ENCODE data around the gene PROCA1. TPM values are rescaled to one million over a fixed set of nuclear protein-coding genes. Genes with fewer than 3 reads are reported as not detected.
"Not testable (repeated sequence)": the region's sequence is repeated elsewhere in the genome, so short reads cannot be mapped to it uniquely, and the experiment has no call there.

PROCA1 gene
- total RNA-seq, 2 donors from 2014 or later: 1.2 to 2.1 TPM

DNA sequence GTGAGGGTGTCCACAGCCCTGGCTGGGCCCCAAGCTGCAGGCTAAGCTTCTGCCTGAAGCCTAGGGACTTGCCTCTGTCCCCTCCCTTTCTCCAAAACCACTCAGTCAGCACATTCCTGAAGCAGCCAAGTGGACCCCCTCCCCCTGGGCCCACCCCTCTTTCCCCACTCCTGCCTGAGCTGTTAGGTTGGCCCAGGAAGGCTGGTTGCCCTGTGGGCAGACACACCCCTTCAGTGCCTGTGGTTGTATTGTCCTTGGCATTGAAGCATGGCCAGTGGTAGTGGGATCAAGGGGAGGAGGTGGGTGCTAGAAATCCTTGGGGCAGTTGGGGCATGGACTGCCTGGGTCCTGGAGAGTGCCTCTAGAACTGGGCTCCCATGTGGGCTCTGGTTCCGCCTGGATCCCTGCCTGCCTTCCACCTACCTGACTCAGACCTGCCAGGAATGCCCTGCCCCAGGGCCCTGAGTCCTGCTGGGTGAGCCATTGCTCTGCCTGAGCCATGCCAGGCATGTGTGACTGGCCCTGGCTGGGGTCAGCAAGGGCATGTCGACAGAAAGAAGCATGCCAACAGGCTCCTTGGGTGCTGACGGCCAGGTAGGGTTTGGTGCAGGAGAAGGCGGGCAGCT, 34.2 kb upstream of the PROCA1 start:
- intact Hi-C loops (cut with DNase I): loop anchor here in 1 of 2 donors (2.0 kb wide), 1 partner anchor 15 kb away; no protein-coding TSS in a partner anchor
- DNase-seq (ENCODE audit: low spot score): peak; percentile 79

DNA sequence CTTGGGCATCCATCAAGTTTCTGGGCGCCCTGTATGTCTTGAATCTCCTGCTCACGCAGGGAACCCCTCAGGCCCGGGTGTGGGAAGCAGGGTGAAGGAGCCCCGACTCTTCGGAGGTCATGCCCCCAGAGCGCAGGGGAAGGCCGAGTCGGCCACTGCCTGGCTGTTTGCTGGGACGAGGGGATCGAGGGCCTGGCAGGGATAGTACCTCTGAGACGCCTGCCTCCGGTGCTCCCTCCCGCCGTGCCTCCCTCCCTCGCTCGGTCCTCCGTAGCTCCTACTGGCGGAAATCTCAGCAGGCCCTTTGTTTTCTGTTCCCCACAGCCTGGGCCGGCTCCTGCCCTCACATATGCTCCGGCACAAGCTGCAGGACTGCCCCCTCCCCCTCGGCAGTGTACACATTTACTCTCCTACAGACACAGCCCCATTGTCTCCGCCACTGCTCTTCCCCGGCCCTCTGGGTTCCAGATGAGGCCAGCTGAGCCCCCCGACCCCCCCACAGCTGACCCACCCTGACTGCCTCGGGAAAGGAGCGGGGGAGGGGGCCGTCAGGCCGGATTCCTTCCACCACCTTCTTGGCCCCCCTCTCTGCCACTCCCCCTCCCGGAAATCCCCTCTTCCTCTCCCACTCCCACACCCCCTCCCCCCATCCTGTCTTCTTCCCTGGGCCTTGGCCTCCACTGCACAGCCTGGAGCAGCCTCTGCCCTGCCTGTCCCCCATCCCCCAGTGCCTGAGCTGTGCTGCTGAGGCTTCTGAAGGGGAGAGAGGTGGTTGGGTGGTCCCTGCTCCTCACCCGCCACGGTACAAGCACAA, 33.5 kb upstream of the PROCA1 start:
- DNase-seq (ENCODE audit: low spot score): peak; percentile 84
- intact Hi-C loops (cut with DNase I): loop anchor here in 1 of 2 donors (2.0 kb wide), 1 partner anchor 14 kb away; no protein-coding TSS in a partner anchor

GRCh38 chr17:28744104-28744971, 32.6 kb upstream of the PROCA1 start:
- intact Hi-C loops (cut with DNase I): loop anchor here in 1 of 2 donors (2.0 kb wide), 1 partner anchor 14 kb away; no protein-coding TSS in a partner anchor
- peak; percentile 88 for DNase-seq (ENCODE audit: low spot score)

DNA sequence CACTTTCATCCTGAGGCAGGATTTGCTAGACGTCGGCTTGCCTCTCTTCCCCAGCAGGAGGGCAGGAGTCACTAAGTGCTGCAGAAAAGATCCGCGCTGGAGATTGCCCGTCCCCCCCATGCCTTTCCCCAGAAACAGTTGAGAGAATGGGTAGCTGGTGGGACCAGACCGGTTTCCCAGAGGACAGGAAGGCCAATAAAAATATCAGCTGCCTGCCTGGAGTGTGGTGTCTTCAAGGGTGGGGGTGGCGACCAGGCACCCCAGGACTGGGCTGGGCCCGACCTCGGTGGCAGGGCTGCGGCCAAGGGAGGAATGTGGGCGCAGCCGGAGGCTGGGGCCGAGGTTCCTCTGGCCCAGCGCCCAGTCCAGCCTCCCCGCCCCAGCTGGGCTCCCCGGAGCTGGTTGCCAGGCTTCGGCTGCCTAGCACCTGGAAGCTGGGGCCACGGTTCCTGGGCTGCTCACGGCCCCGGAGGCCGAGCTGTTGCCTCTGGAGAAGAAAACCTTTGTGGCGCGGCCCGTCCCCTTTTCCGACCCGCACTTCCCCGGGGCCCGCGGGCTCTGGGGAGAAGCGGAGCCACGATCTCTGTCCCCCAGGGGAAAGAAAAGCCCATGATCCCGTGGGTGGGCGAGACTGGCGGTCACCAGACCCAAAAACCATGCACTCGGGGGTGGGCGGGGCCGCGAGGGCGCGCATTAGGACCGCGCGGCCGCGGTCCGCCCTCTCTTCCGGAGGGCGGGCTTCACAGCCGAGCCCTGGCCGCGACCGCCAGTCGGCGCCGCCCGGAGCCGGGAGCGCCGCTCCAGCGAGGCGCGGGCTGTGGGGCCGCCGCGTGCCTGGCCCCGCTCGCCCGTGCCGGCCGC, 31.8 kb upstream of the PROCA1 start, which contains the start of gene TRAF4:
Gene TRAF4, plus strand, starts transcription at position 769 of the 861 bp plus-strand sequence. CDS start 102 bp downstream, outside the sequence.
- intact Hi-C loops (cut with DNase I): loop anchor here in 1 of 2 donors (2.0 kb wide), 1 partner anchor 13 kb away; no protein-coding TSS in a partner anchor

GRCh38 chr17:28741358-28742349, 30.0 kb upstream of the PROCA1 start:
- DNase-seq (ENCODE audit: low spot score): peak; percentile 78
- intact Hi-C loops (cut with DNase I): no loop called here

More for the DNA sequence above, 31.8 kb upstream of the PROCA1 start, which contains the start of gene TRAF4:
- DNase-seq (ENCODE audit: low spot score): peak; percentile 91

GRCh38 chr17:28740406-28741357, 29.0 kb upstream of the PROCA1 start:
- intact Hi-C loops (cut with DNase I): no loop called here
- no peak for DNase-seq (ENCODE audit: low spot score)

- DNase-seq (ENCODE audit: low spot score): no peak
- intact Hi-C loops (cut with DNase I): no loop called here
Measured at GRCh38 chr17:28738680-28739384, 27.1 kb upstream of the PROCA1 start.

- DNase-seq (ENCODE audit: low spot score): no peak
- intact Hi-C loops (cut with DNase I): no loop called here
Measured at GRCh38 chr17:28737770-28738679, 26.3 kb upstream of the PROCA1 start.

DNA sequence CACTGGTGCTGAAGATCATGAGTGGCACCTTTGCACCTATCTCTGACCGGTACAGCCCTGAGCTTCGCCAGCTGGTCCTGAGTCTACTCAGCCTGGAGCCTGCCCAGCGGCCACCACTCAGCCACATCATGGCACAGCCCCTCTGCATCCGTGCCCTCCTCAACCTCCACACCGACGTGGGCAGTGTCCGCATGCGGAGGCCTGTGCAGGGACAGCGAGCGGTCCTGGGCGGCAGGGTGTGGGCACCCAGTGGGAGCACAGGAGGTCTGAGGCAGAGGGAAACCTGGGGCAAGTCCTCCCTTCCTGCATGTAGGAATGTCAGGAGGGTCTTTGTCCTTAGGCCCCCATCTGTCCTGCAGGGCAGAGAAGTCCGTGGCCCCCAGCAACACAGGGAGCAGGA, 25.6 kb upstream of the PROCA1 start:
- intact Hi-C loops (cut with DNase I): no loop called here

DNA sequence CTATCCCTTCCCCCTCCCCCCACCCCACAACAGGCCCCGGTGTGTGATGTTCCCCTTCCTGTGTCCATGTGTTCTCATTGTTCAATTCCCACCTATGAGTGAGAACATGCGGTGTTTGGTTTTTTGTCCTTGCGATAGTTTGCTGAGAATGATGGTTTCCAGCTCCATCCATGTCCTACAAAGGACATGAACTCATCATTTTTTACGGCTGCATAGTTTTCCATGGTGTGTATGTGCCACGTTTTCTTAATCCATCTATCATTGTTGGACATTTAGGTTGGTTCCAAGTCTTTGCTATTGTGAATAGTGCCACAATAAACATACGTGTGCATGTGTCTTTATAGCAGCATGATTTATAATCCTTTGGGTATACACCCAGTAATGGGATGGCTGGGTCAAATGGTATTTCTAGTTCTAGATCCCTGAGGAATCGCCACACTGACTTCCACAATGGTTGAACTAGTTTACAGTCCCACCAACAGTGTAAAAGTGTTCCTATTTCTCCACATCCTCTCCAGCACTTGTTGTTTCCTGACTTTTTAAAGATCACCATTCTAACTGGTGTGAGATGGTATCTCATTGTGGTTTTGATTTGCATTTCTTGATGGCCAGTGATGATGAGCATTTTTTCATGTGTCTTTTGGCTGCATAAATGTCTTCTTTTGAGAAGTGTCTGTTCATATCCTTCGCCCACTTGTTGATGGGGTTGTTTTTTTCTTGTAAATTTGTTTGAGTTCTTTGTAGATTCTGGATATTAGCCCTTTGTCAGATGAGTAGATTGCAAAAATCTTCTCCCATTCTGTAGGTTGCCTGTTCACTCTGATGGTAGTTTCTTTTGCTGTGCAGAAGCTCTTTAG, 24.5 kb upstream of the PROCA1 start:
- intact Hi-C loops (cut with DNase I); DNase-seq (ENCODE audit: low spot score): not testable (repeated sequence)

More for the DNA sequence above, 25.6 kb upstream of the PROCA1 start:
- no peak for DNase-seq (ENCODE audit: low spot score)

- DNase-seq (ENCODE audit: low spot score): no peak
- intact Hi-C loops (cut with DNase I): no loop called here
Measured at GRCh38 chr17:28735242-28735722, 23.6 kb upstream of the PROCA1 start.

- no peak for DNase-seq (ENCODE audit: low spot score)
- intact Hi-C loops (cut with DNase I): no loop called here
Measured at GRCh38 chr17:28734712-28735241, 23.1 kb upstream of the PROCA1 start.

- intact Hi-C loops (cut with DNase I): no loop called here
- no peak for DNase-seq (ENCODE audit: low spot score)
Measured at GRCh38 chr17:28733346-28733745, 21.7 kb upstream of the PROCA1 start.
